ENCODE data around the gene RAPGEF4. TPM values are rescaled to one million over a fixed set of nuclear protein-coding genes. Genes with fewer than 3 reads are reported as not detected.

Gene RAPGEF4
- total RNA-seq, 1 experiment from 2014 or later: 0.59 TPM

- TF ChIP-seq CTCF (IDR thresholded peaks at IDR 0.05 in 2 of 3, conservative IDR thresholded peaks at IDR 0.05 in 1 of 3; ENCODE audit: borderline replicate concordance in 1 of 3, insufficient read depth in 1 of 3, low read depth in 2 of 3, low read length in 2 of 3) (no peak), ATF3 (IDR thresholded peaks at IDR 0.05) (no peak), ZNF274 (IDR thresholded peaks at IDR 0.05; ENCODE audit: low read depth, low read length) (no peak), POLR2AphosphoS5 (IDR thresholded peaks at IDR 0.05; ENCODE audit: low read depth, low read length) (no peak)
These were observed 191.4 kb downstream of the RAPGEF4 start (continued) for GRCh38 chr2:172926785-172927640.

- H3K9me2 ChIP-seq (ENCODE audit: insufficient read depth): no peaks in the 10 kb centered on the region
- DNase-seq (ENCODE audit: low read depth, low spot score) (no peak), ATAC-seq (no peak)
- ChIA-PET CTCF (interaction anchor here (1.3 kb wide), 1 partner anchor 114 kb away, joined by 3 read pairs; no protein-coding TSS in a partner anchor), RAD21 (ENCODE audit: low non-redundant PET in 1 of 2, low total read pairs in 2 of 2, uncharacterized antibody in 2 of 2, unreplicated experiment in 2 of 2) (no interaction called here), POLR2A (no interaction called here)
- no peaks in the 10 kb centered on the region for H3K79me2 ChIP-seq (ENCODE audit: insufficient read depth, low read length)
- H3K4me3 ChIP-seq (replicated peaks in 1 of 2; ENCODE audit: low read depth in 1 of 2, low read length in 2 of 2): no peak overlapping the region
- H3K27ac ChIP-seq (ENCODE audit: low read depth, low read length): no peak overlapping the region
- H3K9ac ChIP-seq (ENCODE audit: low read length): no peak overlapping the region
- no peaks in the 10 kb centered on the region for H3K9me3 ChIP-seq (ENCODE audit: control insufficient read depth in 1 of 2, insufficient read depth in 1 of 2, low read depth in 1 of 2, low read length in 2 of 2)
- intact Hi-C loops (cut with micrococcal nuclease): no loop called here
- H3K27me3 ChIP-seq (ENCODE audit: insufficient read depth, low read length): no peaks in the 10 kb centered on the region
- TF ChIP-seq CEBPB (IDR thresholded peaks at IDR 0.05; ENCODE audit: low read depth) (no peak), TCF7L2 (IDR thresholded peaks at IDR 0.05; ENCODE audit: borderline replicate concordance, extremely low read depth, insufficient read depth, insufficient read length) (no peak), POLR2A (IDR thresholded peaks at IDR 0.05; ENCODE audit: borderline replicate concordance, extremely low read depth, insufficient read depth, insufficient read length) (no peak)
- H4K20me1 ChIP-seq (ENCODE audit: insufficient read depth): no peaks in the 10 kb centered on the region
- BruUV-seq (replicated peaks): no TSS peak
- peaks cover 2 to 6% of the 10 kb centered on the region in 2 experiments; a peak in 3 of 4 replicates for H3K4me1 ChIP-seq (ENCODE audit: control insufficient read depth in 1 of 2, insufficient read depth in 2 of 2, low read length in 2 of 2)
- no peaks in the 10 kb centered on the region for H3K36me3 ChIP-seq (ENCODE audit: control insufficient read depth in 1 of 2, insufficient read depth in 2 of 2, low read length in 2 of 2)
- H3K4me2 ChIP-seq (ENCODE audit: low read length): no peak overlapping the region
- no peak overlapping the region for H2AFZ ChIP-seq (ENCODE audit: low read depth, low read length, poor library complexity, severe bottlenecking)
These were observed 192.2 kb downstream of the RAPGEF4 start for GRCh38 chr2:172927641-172928357.
